GM12878 (cell line): ENCODE results near the gene LDB3. TPM values are rescaled to one million over a fixed set of nuclear protein-coding genes. Genes with fewer than 3 reads are reported as not detected.

ENCODE experiments used
- BMI1 ChIP-seq: fragments of 450-650 bp; IDR thresholded peaks from 2 replicates; pipeline ENCODE4 v1.6.1; 2016; ENCODE audit warnings: mild to moderate bottlenecking, moderate library complexity, borderline replicate concordance
- ETV6 ChIP-seq, 2 experiments: fragments of 450-650 bp in 1 of 2; IDR thresholded peaks in 1 of 2; conservative IDR thresholded peaks in 1 of 2; 2 replicates each; pipeline ENCODE4 v1.6.1; 2014; ENCODE audit warnings: antibody characterized with exemption in 1 of 2, borderline replicate concordance in 1 of 2, low read depth in 1 of 2, mild to moderate bottlenecking in 1 of 2, moderate library complexity in 1 of 2
- NRF1 ChIP-seq: conservative IDR thresholded peaks from 2 replicates; pipeline ENCODE4 v1.6.1; 2011; ENCODE audit warnings: mild to moderate bottlenecking, low read depth, low read length, improper control_type of control experiment
- RB1 ChIP-seq: fragments of 450-650 bp; formaldehyde crosslinking; IDR thresholded peaks from 2 replicates; pipeline ENCODE4 v1.6.1; 2017; ENCODE audit warnings: mild to moderate bottlenecking, borderline replicate concordance
- TARDBP ChIP-seq: IDR thresholded peaks from 2 replicates; pipeline ENCODE4 v1.6.1; 2016; ENCODE audit warnings: borderline replicate concordance
- polyA plus RNA-seq, 11 experiments: library from polyadenylated mRNA; depleted of rRNA in 4 of 11; unstranded in 6 of 11; stranded (reverse) in 5 of 11; fragments of >200 nt; fragmentation: Nextera tagmentation in 4 of 11; fragmentation: Illumina TruSeq in 1 of 11; extraction: Ambion mirVana in 4 of 11; extraction: Trizol in 1 of 11; gene quantifications; 1 replicate in 1 of 11; 2 replicates in 10 of 11; pipeline versions ENCODE4 v1.2.1 to v1.2.3, GENCODE V29; 2011 to 2016; ENCODE audit warnings: inconsistent platforms in 2 of 11, missing spikeins in 2 of 11, low read depth in 1 of 11
- total RNA-seq, 4 experiments: library from RNA; depleted of rRNA in 3 of 4; stranded (reverse); fragments of >200 nt in 3 of 4; fragmentation: Illumina TruSeq in 1 of 4; extraction: Trizol in 1 of 4; gene quantifications; 2 replicates each; pipeline versions ENCODE4 v1.2.1 to v1.2.3, GENCODE V29; 2013 to 2021
- TF ChIP-seq, protein P1 (sequence below): IDR thresholded peaks from 2 replicates; pipeline ENCODE4 v1.6.1; 2012; ENCODE audit warnings: improper control_type of control experiment, low read depth, low read length; ENCODE audit not compliant: insufficient replicate concordance
- TF ChIP-seq, protein P2 (sequence below): fragments of 450-650 bp; conservative IDR thresholded peaks from 2 replicates; pipeline ENCODE4 v1.6.1; 2017; ENCODE audit warnings: mild to moderate bottlenecking, moderate library complexity

LDB3 gene
- total and polyA plus RNA-seq, 10 of the 15 experiments (the other 5 are each of a cell fraction or from before 2014, with no cell fraction given) = 0.02 to 0.07 (median 0.04) TPM; not detected in 1

DNA sequence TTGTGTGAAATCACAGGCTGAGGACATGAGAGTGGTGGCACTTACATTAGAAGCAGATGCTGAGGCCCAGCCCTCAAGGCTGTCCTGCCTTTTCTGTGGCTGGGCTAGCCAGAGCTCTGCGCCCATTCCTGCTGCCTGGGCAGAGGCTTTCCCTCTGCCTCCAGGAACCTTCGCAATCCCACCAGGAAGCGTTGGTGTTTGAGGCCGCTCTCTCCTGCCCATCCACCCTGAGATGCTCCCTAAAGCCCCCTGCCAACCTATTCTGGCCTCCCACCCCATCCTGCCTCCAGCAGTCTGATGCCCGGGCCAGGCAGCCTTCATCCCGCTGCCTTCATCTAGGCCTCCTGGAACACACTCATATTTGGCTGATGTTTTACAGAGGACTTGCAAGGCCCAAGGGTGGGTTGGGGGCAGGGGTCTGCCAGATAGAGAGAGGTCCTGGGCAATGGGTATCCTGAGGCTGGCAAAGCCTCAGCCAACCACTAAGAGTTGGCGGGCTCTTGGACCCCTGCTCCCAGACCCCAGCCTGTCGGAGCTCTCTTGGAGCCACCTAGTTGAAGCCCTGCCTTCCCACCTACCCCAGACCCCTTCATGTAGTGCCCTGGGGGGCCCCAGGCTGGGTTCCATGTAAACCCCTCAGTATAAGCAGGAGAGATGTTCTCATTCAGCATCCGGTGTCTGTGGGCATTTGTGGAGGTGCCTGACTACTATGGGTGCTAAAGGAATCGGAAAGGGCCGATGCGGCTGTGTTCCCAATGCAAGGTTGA, 32.7 kb downstream of the LDB3 start (continued):
- TF ChIP-seq, protein P1, sequence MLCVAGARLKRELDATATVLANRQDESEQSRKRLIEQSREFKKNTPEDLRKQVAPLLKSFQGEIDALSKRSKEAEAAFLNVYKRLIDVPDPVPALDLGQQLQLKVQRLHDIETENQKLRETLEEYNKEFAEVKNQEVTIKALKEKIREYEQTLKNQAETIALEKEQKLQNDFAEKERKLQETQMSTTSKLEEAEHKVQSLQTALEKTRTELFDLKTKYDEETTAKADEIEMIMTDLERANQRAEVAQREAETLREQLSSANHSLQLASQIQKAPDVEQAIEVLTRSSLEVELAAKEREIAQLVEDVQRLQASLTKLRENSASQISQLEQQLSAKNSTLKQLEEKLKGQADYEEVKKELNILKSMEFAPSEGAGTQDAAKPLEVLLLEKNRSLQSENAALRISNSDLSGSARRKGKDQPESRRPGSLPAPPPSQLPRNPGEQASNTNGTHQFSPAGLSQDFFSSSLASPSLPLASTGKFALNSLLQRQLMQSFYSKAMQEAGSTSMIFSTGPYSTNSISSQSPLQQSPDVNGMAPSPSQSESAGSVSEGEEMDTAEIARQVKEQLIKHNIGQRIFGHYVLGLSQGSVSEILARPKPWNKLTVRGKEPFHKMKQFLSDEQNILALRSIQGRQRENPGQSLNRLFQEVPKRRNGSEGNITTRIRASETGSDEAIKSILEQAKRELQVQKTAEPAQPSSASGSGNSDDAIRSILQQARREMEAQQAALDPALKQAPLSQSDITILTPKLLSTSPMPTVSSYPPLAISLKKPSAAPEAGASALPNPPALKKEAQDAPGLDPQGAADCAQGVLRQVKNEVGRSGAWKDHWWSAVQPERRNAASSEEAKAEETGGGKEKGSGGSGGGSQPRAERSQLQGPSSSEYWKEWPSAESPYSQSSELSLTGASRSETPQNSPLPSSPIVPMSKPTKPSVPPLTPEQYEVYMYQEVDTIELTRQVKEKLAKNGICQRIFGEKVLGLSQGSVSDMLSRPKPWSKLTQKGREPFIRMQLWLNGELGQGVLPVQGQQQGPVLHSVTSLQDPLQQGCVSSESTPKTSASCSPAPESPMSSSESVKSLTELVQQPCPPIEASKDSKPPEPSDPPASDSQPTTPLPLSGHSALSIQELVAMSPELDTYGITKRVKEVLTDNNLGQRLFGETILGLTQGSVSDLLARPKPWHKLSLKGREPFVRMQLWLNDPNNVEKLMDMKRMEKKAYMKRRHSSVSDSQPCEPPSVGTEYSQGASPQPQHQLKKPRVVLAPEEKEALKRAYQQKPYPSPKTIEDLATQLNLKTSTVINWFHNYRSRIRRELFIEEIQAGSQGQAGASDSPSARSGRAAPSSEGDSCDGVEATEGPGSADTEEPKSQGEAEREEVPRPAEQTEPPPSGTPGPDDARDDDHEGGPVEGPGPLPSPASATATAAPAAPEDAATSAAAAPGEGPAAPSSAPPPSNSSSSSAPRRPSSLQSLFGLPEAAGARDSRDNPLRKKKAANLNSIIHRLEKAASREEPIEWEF = no peak
- TF ChIP-seq BMI1 (no peak), ETV6 (conservative IDR thresholded peaks at IDR 0.05 in 1 of 2, IDR thresholded peaks at IDR 0.05 in 1 of 2; ENCODE audit: borderline replicate concordance in 1 of 2, low read depth in 1 of 2) (no peak), NRF1 (no peak), TARDBP (no peak), RB1 (no peak)
- TF ChIP-seq, protein P2, sequence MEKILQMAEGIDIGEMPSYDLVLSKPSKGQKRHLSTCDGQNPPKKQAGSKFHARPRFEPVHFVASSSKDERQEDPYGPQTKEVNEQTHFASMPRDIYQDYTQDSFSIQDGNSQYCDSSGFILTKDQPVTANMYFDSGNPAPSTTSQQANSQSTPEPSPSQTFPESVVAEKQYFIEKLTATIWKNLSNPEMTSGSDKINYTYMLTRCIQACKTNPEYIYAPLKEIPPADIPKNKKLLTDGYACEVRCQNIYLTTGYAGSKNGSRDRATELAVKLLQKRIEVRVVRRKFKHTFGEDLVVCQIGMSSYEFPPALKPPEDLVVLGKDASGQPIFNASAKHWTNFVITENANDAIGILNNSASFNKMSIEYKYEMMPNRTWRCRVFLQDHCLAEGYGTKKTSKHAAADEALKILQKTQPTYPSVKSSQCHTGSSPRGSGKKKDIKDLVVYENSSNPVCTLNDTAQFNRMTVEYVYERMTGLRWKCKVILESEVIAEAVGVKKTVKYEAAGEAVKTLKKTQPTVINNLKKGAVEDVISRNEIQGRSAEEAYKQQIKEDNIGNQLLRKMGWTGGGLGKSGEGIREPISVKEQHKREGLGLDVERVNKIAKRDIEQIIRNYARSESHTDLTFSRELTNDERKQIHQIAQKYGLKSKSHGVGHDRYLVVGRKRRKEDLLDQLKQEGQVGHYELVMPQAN = no peak
- TF ChIP-seq, all 136 proteins: peak for 0
